ENCODE measurements around the gene SLC8A2. TPM values are rescaled to one million over a fixed set of nuclear protein-coding genes. Genes with fewer than 3 reads are reported as not detected.
A peak's percentile ranks its signal among the peaks of the same experiment; 100 is the strongest.

The SLC8A2 gene
- total RNA-seq, 2 experiments from 2014 or later: 0.18 to 0.43 TPM

- POLR2A ChIA-PET: interaction anchor here (0.5 kb wide), 1 partner anchor 1391 kb away, joined by 3 read pairs; no protein-coding TSS in a partner anchor
- Mint-ChIP-seq H3K4me3 (no peak within 1 kb of the TSS), H3K36me3 (ENCODE audit: low read depth) (no peaks in the 10 kb centered on the region), H3K27ac (no peak within 1 kb of the TSS), H3K27me3 (peaks cover 76% of the 10 kb centered on the region), H3K9me3 (no peaks in the 10 kb centered on the region), H3K4me1 (ENCODE audit: low read depth) (peaks cover 26% of the 10 kb centered on the region)
- ATAC-seq: no peak
- no peak for DNase-seq
- CTCF ChIA-PET: no interaction called here
- intact Hi-C loops (cut with micrococcal nuclease): no loop called here
- TF ChIP-seq, protein P1, sequence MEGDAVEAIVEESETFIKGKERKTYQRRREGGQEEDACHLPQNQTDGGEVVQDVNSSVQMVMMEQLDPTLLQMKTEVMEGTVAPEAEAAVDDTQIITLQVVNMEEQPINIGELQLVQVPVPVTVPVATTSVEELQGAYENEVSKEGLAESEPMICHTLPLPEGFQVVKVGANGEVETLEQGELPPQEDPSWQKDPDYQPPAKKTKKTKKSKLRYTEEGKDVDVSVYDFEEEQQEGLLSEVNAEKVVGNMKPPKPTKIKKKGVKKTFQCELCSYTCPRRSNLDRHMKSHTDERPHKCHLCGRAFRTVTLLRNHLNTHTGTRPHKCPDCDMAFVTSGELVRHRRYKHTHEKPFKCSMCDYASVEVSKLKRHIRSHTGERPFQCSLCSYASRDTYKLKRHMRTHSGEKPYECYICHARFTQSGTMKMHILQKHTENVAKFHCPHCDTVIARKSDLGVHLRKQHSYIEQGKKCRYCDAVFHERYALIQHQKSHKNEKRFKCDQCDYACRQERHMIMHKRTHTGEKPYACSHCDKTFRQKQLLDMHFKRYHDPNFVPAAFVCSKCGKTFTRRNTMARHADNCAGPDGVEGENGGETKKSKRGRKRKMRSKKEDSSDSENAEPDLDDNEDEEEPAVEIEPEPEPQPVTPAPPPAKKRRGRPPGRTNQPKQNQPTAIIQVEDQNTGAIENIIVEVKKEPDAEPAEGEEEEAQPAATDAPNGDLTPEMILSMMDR (IDR thresholded peaks at IDR 0.05): no peak
Observed at GRCh38 chr19:47419030-47419783, 52.5 kb downstream of the SLC8A2 start, which contains the start of gene MEIS3. TSS of gene MEIS3 (minus strand) at chr19:47419527. CDS start at chr19:47419081, 446 bp downstream.

- DNase-seq (no peak), ATAC-seq (peak; percentile 7)
- POLR2A ChIA-PET: no interaction called here
- no peak overlapping the region for H3K4me3 Mint-ChIP-seq
- TF ChIP-seq, protein P1 (IDR thresholded peaks at IDR 0.05): no peak
- no peaks in the 10 kb centered on the region for H3K36me3 Mint-ChIP-seq (ENCODE audit: low read depth)
- intact Hi-C loops (cut with micrococcal nuclease): no loop called here
- no peaks in the 10 kb centered on the region for H3K9me3 Mint-ChIP-seq
- peaks cover 78% of the 10 kb centered on the region for H3K27me3 Mint-ChIP-seq
- no peak overlapping the region for H3K27ac Mint-ChIP-seq
- H3K4me1 Mint-ChIP-seq (ENCODE audit: low read depth): peaks cover 26% of the 10 kb centered on the region
- CTCF ChIA-PET: no interaction called here
Observed at GRCh38 chr19:47418692-47419029, 53.0 kb downstream of the SLC8A2 start.

- H3K4me1 Mint-ChIP-seq (ENCODE audit: low read depth): peaks cover 26% of the 10 kb centered on the region
- intact Hi-C loops (cut with micrococcal nuclease): no loop called here
- POLR2A ChIA-PET: no interaction called here
- no peak overlapping the region for H3K27ac Mint-ChIP-seq
- no peaks in the 10 kb centered on the region for H3K36me3 Mint-ChIP-seq (ENCODE audit: low read depth)
- DNase-seq: no peak
- ATAC-seq: no peak
- no peak overlapping the region for H3K4me3 Mint-ChIP-seq
- TF ChIP-seq, protein P1 (IDR thresholded peaks at IDR 0.05): no peak
- no peaks in the 10 kb centered on the region for H3K9me3 Mint-ChIP-seq
- CTCF ChIA-PET: interaction anchor here (1.1 kb wide), 1 partner anchor 15 kb away, joined by 3 read pairs; no protein-coding TSS in a partner anchor
- H3K27me3 Mint-ChIP-seq: peaks cover 72% of the 10 kb centered on the region
Observed at GRCh38 chr19:47417746-47418691, 53.7 kb downstream of the SLC8A2 start.

- ChIA-PET CTCF (interaction anchor here (0.8 to 1.1 kb wide), 2 partner anchors 15 to 26 kb away, joined by 3 read pairs; no protein-coding TSS in a partner anchor), POLR2A (no interaction called here)
- DNase-seq (no peak), ATAC-seq (no peak)
- intact Hi-C loops (cut with micrococcal nuclease): no loop called here
- no peaks in the 10 kb centered on the region for H3K36me3 Mint-ChIP-seq (ENCODE audit: low read depth)
- no peaks in the 10 kb centered on the region for H3K9me3 Mint-ChIP-seq
- H3K27me3 Mint-ChIP-seq: peaks cover 64% of the 10 kb centered on the region
- H3K4me1 Mint-ChIP-seq (ENCODE audit: low read depth): peaks cover 22% of the 10 kb centered on the region
- no peak overlapping the region for H3K4me3 Mint-ChIP-seq
- H3K27ac Mint-ChIP-seq: no peak overlapping the region
- TF ChIP-seq, protein P1 (IDR thresholded peaks at IDR 0.05): no peak
Observed at GRCh38 chr19:47417107-47417745, 54.5 kb downstream of the SLC8A2 start.

Measured in activated CD8-positive, alpha-beta T cell treated with anti-CD3 and anti-CD28 coated beads for 36 hours (primary cell).